ENCODE measurements around the gene CCDC137.

GRCh38 chr17:81665205-81666091 lies 1.1 kb upstream of the CCDC137 start:
- TF ChIP-seq CTCF (IDR thresholded peaks at IDR 0.05) (no peak), EZH2phosphoT487 (IDR thresholded peaks at IDR 0.05) (no peak)

Data from neural progenitor cell (in vitro differentiated cells).